Neuron (in vitro differentiated cells): Measurements from ENCODE around the gene PPP2R3A.
"Not testable (repeated sequence)": the region's sequence is repeated elsewhere in the genome, so short reads cannot be mapped to it uniquely, and the experiment has no call there.

Experiments used
- H2AFZ ChIP-seq: one replicate; pipeline ENCODE4 v1.6.1; 2013; ENCODE audit warnings: low read depth, mild to moderate bottlenecking, inconsistent platforms, low read length, moderate library complexity
- H3K27me3 ChIP-seq: one replicate; pipeline ENCODE4 v1.6.1; 2013; ENCODE audit warnings: low read length; ENCODE audit not compliant: insufficient read depth
- H3K36me3 ChIP-seq: one replicate; pipeline ENCODE4 v1.6.1; 2013; ENCODE audit warnings: low read length; ENCODE audit not compliant: insufficient read depth
- H3K4me1 ChIP-seq: one replicate; pipeline ENCODE4 v1.6.1; 2013; ENCODE audit warnings: low read length; ENCODE audit not compliant: insufficient read depth
- H3K4me3 ChIP-seq: 2 replicates; pipeline ENCODE4 v1.5.1; 2013; ENCODE audit warnings: mild to moderate bottlenecking, low read length, moderate library complexity
- H3K9me3 ChIP-seq: one replicate; pipeline ENCODE4 v1.6.1; 2013; ENCODE audit warnings: low read length

PPP2R3A gene

DNA sequence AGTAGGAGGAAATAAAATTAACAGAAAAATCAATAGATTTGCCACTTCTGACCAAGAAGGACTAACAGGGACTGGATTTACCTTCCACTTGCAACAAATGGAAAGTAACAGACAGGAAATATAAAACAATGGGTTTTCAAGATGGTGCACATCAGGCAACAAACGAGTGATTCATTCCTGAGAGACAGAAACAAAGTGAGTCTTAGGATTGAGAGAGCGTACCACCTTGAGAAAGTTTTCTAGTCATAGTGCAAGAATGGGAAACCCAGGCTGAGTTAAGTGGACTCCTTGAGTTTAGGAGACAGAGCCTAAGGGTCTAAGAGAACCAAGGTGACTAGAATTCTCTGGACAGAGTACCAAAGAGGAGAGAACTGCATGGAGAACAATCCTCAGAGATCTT, 101.7 kb downstream of the PPP2R3A start:
- Histone ChIP-seq H3K36me3 (no peaks in the 10 kb centered on the region), H2AFZ (no peak overlapping the region), H3K4me3 (no peak overlapping the region), H3K9me3 (peaks cover 1% of the 10 kb centered on the region), H3K27me3 (no peaks in the 10 kb centered on the region), H3K4me1 (no peaks in the 10 kb centered on the region)

GRCh38 chr3:136068708-136069107, 103.2 kb downstream of the PPP2R3A start:
- H3K36me3 ChIP-seq = no peaks in the 10 kb centered on the region
- H3K4me3 ChIP-seq = no peak overlapping the region
- H2AFZ ChIP-seq = no peak overlapping the region
- no peaks in the 10 kb centered on the region for H3K4me1 ChIP-seq
- no peaks in the 10 kb centered on the region for H3K9me3 ChIP-seq
- H3K27me3 ChIP-seq = no peaks in the 10 kb centered on the region

DNA sequence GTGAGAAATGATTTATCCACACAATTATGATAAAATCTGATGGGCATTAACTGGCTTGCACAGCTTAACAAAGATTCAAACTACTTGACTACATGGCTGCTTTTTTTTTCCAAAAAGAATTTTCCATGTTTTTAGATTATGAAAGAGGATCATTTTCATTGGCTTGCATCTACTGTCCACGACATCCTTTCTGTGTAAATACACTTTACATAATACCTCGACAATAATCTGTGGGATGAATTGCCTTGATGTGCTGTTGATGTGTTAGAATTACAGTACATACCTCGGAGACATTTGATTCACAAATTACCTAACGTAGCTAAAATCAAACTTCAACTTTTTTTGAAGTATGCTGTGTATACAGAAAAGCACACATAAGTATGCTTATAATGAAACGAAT, 104.4 kb downstream of the PPP2R3A start:
- H3K4me1 ChIP-seq = no peaks in the 10 kb centered on the region
- no peak overlapping the region for H3K4me3 ChIP-seq
- no peaks in the 10 kb centered on the region for H3K27me3 ChIP-seq
- no peaks in the 10 kb centered on the region for H3K36me3 ChIP-seq
- H2AFZ ChIP-seq = no peak overlapping the region
- H3K9me3 ChIP-seq = no peaks in the 10 kb centered on the region

DNA sequence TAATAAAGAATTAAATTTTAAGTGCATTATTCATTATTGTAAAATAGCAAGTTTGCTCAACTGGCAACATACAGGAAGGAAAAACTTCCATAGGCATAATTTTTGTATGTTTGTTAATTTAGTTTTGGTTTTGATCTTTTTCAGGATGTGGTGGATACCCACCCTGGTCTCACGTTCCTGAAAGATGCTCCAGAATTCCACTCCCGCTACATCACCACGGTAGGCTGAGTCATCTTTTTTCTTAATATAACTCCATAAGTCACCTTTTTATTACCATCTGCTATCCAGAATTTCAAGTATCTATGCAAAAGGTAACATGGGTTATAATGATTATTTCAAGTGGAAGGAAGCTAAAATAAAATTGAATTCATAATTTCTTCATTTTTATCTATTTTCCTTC, 104.8 kb downstream of the PPP2R3A start:
- Histone ChIP-seq H3K36me3 (no peaks in the 10 kb centered on the region), H3K9me3 (no peaks in the 10 kb centered on the region), H3K27me3 (no peaks in the 10 kb centered on the region), H3K4me3 (no peak overlapping the region), H2AFZ (no peak overlapping the region), H3K4me1 (no peaks in the 10 kb centered on the region)

DNA sequence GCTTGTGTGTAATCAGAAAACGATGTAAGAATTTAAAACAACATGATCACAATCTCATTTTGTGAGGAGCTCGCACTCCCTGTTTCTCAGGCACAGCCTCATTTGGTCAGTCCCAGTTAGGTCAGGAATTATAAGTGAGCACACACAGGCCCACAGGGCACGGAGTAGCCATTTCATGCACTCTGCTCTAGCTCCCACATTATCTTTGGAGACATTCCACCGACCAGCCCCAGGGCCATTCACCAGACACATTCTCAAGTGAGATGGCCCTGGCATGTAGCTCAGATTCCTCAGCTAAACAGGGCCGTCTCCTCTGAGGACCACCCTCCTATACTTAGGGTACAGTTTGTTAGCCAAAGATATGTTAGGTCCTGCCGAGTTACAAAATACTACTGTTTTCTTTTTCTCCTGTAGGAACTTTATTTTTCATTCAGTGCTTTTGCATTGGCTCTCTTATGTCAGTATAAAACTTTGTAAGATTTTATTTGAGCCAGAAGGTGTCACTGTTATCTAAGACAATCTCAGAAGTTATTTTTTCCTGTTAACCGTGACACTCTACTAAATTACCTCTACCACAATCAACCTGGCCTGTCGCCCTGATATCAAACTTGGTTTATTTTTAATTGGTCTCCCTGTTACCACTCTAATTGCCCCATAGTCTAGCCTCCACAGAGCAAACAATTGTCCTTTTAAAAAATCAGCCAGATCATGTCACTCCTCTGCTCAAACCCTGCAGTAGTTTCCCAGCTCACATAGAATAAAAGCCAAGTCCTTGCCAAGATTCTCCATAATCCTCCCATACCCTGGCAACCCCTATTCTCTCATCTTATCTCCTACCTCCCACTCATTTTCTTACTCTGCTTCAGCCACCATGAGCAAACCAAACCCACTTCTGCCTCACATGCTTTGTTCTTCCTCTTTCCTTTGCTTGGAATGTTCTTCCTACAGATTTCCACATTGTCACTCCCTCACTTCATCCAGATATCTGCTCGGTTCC, 105.7 kb downstream of the PPP2R3A start:
- H3K36me3 ChIP-seq = no peaks in the 10 kb centered on the region
- no peak overlapping the region for H2AFZ ChIP-seq
- no peaks in the 10 kb centered on the region for H3K9me3 ChIP-seq
- no peaks in the 10 kb centered on the region for H3K4me1 ChIP-seq
- H3K4me3 ChIP-seq = no peak overlapping the region
- no peaks in the 10 kb centered on the region for H3K27me3 ChIP-seq

DNA sequence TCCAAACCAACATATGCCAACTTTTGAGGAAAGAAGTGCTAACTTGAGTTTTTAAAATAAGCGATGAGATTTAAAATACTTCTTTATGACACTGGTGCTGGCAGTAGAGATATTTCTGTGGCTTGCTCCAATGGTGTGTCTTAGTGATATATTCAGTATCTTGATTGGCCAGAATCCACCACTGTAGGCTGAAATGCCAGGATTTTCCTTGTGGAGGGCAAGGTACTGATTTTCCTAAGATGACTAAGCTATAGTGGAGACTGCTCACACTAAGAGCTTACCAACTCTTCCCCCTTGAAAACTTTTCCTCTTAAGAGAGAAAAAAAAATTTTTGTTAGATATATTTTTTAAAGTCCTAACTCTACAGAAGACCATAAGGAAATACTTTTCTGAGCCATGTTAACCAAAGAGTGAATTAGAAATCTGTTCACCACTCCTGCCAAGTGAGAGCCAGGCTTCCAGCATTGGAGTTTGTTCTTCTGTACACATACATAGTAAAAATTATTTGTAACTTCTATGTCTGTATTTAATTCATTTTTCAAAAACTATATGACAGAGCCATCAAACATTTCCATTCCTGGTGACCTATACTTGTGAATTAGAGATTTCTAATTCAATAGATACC, 109.1 kb downstream of the PPP2R3A start:
- no peaks in the 10 kb centered on the region for H3K4me1 ChIP-seq
- H3K4me3 ChIP-seq = no peak overlapping the region
- H2AFZ ChIP-seq = no peak overlapping the region
- H3K36me3 ChIP-seq = no peaks in the 10 kb centered on the region
- no peaks in the 10 kb centered on the region for H3K9me3 ChIP-seq
- H3K27me3 ChIP-seq = no peaks in the 10 kb centered on the region

GRCh38 chr3:136075218-136075808, 109.8 kb downstream of the PPP2R3A start:
- Histone ChIP-seq H3K27me3 (no peaks in the 10 kb centered on the region), H2AFZ (no peak overlapping the region), H3K9me3 (no peaks in the 10 kb centered on the region), H3K36me3 (peaks cover 2% of the 10 kb centered on the region), H3K4me3 (no peak overlapping the region), H3K4me1 (no peaks in the 10 kb centered on the region)

DNA sequence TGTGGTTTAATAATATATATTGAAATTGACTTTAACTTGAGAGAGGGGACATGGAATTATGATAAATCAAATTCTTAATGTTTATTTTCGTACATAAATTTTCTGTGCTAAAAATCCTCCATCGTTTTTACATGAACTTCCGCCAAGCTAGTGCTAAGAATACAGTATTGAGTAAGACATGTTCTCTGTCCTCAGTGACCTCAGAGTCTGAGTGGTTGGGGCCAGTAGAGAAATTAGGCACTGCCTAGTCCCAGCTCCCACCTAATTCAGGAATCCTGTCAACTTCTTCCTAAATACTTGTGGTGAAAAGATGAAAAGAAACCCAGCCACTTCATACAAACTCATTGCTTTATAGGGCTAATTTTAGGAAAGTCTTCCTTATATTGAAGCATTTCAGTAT, 110.3 kb downstream of the PPP2R3A start:
- no peaks in the 10 kb centered on the region for H3K27me3 ChIP-seq
- H3K4me3 ChIP-seq = no peak overlapping the region
- H3K4me1 ChIP-seq = no peaks in the 10 kb centered on the region
- peaks cover 2% of the 10 kb centered on the region for H3K36me3 ChIP-seq
- H3K9me3 ChIP-seq = no peaks in the 10 kb centered on the region
- no peak overlapping the region for H2AFZ ChIP-seq

- peaks cover 10% of the 10 kb centered on the region for H3K36me3 ChIP-seq
- H3K9me3 ChIP-seq = peaks cover 8% of the 10 kb centered on the region
- H3K27me3 ChIP-seq = no peaks in the 10 kb centered on the region
- no peak overlapping the region for H3K4me3 ChIP-seq
- no peaks in the 10 kb centered on the region for H3K4me1 ChIP-seq
- no peak overlapping the region for H2AFZ ChIP-seq
Observed at GRCh38 chr3:136078421-136079364, 113.2 kb downstream of the PPP2R3A start.

GRCh38 chr3:136083641-136084382, 118.3 kb downstream of the PPP2R3A start:
- H3K4me1 ChIP-seq, H3K4me3 ChIP-seq: not testable (repeated sequence)
- peaks cover 18% of the 10 kb centered on the region for H3K36me3 ChIP-seq

DNA sequence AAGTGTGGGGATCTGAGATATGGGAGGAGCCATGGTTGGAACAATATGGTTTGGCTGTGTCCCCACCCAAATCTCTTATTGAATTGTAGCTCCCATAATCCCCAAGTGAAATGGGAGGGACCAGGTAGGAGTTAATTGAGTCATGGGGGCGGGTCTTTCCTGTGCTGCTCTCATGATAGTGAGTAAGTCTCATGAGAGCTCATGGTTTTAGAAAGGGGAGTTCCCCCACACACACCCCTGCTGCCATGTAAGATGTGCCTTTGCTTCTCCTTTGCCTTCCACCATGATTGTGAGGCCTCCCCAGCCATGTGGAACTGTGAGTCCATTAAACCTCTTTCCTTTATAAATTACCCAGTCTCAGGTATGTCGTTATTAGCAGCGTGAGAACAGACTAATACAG, 119.5 kb downstream of the PPP2R3A start:
- not testable (repeated sequence) for H3K4me3 ChIP-seq, H2AFZ ChIP-seq, H3K27me3 ChIP-seq, H3K4me1 ChIP-seq
- Histone ChIP-seq H3K9me3 (peaks cover 21% of the 10 kb centered on the region), H3K36me3 (peaks cover 18% of the 10 kb centered on the region)

More at GRCh38 chr3:136083641-136084382, 118.3 kb downstream of the PPP2R3A start:
- not testable (repeated sequence) for H3K27me3 ChIP-seq, H2AFZ ChIP-seq
- H3K9me3 ChIP-seq = peaks cover 21% of the 10 kb centered on the region

DNA sequence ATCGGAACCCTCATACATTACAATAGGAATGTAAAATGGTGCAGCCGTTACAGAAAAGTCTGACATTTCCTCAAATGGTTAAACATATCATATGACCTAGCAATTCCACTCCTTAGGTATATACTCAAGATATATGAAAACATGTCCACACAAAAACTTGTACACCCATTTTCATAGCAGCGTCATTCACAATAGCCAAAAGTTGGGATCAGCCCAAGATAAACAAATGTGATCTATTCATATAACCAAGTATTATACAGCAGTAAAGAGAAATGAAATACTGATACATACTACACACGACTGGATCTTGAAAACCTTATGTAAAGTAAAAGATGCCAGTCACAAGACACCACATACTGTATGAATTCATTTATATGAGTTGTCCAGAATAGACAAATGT, 128.2 kb downstream of the PPP2R3A start:
- peaks cover 22% of the 10 kb centered on the region for H3K36me3 ChIP-seq
- no peak overlapping the region for H2AFZ ChIP-seq
- no peaks in the 10 kb centered on the region for H3K27me3 ChIP-seq
- H3K9me3 ChIP-seq = no peaks in the 10 kb centered on the region
- H3K4me3 ChIP-seq = no peak overlapping the region
- no peaks in the 10 kb centered on the region for H3K4me1 ChIP-seq
